HFF-Myc (cell line): ENCODE measurements around the gene KATNB1.

Experiments used
- DNase-seq: peaks from one replicate; pipeline ENCODE4 v3.0.0-alpha.2; 2011; ENCODE audit warnings: low read depth; ENCODE audit errors: extremely low read depth
- H3K4me3 ChIP-seq: replicated peaks from 2 replicates; pipeline ENCODE4 v1.5.1; 2011; ENCODE audit warnings: low read depth, mild to moderate bottlenecking, control low read depth, low read length
- CTCF ChIP-seq: IDR thresholded peaks from 2 replicates; pipeline ENCODE4 v1.5.1; 2012; ENCODE audit warnings: mild to moderate bottlenecking, low read depth, low read length, control low read depth; ENCODE audit errors: missing control alignments

Gene KATNB1

GRCh38 chr16:57696240-57696639 lies 39.3 kb upstream of the KATNB1 start:
- no peak for DNase-seq
- H3K4me3 ChIP-seq: no peak overlapping the region
- no peak for TF ChIP-seq CTCF

DNA sequence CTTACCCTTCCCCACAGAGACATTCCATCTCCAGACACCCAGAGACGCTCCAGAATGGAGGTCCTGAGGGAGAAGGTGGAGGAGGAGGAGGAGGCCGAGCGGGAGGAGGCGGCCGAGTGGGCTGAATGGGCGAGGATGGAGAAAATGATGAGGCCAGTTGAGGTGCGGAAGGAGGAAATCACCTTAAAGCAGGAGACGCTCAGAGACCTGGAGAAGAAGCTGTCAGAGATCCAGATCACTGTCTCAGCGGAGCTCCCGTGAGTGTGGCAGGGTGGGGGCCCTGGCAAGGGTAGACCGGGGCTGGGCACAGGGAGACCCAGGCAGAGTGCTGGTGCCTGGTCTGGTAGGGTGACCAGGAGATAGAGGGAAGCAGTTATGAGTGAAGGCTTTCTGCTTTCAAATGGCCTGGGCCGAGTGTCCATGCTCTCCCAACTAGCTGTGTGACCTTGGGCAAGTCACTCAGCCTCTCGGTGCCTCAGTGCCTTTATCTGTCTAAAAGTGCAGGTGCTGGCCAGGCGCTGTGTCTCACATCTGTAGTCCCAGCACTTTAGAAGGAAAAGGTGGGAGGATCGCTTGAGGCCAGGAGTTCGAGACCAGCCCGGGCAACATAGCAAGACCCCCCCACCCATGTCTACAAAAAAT lies 37.6 kb upstream of the KATNB1 start:
- no peak for TF ChIP-seq CTCF
- H3K4me3 ChIP-seq: no peak overlapping the region
- DNase-seq: no peak

- no peak overlapping the region for H3K4me3 ChIP-seq
- no peak for TF ChIP-seq CTCF
- DNase-seq: no peak
These were observed 36.7 kb upstream of the KATNB1 start for GRCh38 chr16:57698812-57699405.

DNA sequence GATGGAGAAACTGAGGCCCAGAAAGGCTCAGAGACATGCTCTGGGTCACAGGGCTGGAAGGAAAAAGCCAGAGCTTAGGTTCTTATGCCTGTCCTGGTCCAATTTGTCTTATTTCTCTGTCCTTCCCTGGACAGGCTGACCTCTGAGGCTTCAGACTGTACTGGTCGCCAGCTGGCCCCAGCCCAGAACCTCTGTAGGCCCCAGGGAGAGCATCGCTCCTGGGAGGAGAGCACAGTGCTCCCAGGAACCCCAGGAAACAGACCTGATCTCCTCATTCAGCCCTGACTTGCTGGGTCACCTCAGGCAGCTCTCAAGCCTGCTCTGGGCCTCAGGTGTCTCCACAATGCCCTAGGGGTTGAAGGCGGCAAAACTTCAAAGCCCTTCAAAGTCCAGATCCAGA lies 36.1 kb upstream of the KATNB1 start:
- no peak overlapping the region for H3K4me3 ChIP-seq
- DNase-seq: no peak
- TF ChIP-seq CTCF: no peak

GRCh38 chr16:57699899-57700298 lies 35.7 kb upstream of the KATNB1 start:
- TF ChIP-seq CTCF: no peak
- no peak for DNase-seq
- no peak overlapping the region for H3K4me3 ChIP-seq

DNA sequence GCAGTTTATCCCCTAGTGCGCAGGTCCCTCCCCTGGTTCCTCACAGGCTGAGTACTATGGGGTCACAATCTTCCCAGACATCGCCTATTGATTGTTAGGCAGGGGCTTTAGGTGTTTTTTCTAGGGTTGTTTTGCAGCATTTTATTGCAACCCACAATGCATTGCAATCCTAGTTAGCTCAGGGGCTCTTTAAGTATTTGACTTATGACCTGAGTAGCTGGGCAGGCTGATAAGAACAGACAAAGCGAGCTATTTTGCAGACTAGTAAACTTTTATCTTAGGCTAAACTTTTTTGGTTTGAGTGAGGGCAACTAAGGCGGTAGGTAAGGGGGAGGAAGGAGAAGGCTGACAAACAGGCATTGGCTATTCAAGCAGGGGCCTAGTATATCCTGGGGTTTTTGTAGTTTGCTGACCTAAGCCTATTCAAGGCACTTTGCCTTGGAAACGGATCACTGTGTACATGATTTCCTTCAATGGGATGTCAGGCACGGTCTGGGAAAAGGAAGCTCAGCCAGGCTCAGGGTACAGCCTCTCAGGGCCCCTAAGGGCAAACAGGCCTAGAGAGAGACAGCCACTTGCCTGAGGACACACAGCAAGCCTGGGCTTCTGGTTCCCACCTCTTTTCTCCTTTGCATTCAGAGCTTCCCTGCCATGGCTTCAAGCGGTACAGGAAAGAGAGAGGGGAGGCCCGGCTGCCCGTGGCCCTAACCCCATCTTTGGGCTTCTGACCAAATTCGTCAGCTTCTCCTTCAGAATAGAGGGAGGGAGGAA lies 34.6 kb upstream of the KATNB1 start:
- no peak for DNase-seq
- no peak overlapping the region for H3K4me3 ChIP-seq
- no peak for TF ChIP-seq CTCF
